ENCODE results near the gene PYGB. TPM values are rescaled to one million over a fixed set of nuclear protein-coding genes. Genes with fewer than 3 reads are reported as not detected.
"Not testable (repeated sequence)": the region's sequence is repeated elsewhere in the genome, so short reads cannot be mapped to it uniquely, and the experiment has no call there.

PYGB gene
- total RNA-seq, 1 experiment from 2014 or later: 216 TPM

DNA sequence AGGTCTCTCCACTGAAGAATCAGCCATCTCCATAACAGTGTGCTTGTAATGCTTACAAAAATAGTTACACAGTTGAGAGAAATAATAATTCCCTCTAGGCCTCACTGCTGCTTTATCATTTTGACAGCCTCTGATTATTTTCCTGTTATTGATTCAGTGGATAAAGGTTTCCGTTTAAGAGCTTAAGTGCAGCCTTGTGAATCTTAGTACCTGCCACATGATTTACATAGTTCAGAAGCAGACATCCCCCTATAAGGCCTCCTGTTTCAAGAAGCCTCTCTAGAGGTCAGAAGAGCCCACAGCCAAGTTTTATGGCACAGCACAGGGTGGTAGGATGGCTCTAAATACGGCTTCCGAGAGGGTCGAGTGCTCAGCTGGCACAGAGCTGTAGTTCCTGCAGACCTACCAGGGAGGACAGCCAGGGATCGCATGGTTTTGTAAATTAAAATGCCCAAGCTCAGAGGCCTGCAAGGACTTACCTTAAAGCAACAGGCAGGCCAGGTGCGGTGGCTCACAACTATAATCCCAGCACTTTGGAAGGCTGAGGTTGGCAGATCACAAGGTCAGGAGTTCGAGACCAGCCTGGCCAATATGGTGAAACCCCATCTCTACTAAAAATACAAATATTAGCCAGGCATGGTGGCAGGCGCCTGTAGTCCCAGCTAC, 17.6 kb upstream of the PYGB start:
- Histone ChIP-seq H3K4me1 (ENCODE audit: insufficient read depth, low read length) (peaks cover 57% of the 10 kb centered on the region), H3K27ac (ENCODE audit: low read length) (peak overlapping the region; percentile 97), H3K4me3 (ENCODE audit: low read length) (no peak overlapping the region), H4K20me1 (ENCODE audit: low read length) (no peaks in the 10 kb centered on the region), H2AFZ (ENCODE audit: low read length) (no peak overlapping the region), H3K36me3 (ENCODE audit: low read depth, low read length) (peaks cover 8% of the 10 kb centered on the region; the same call in 1 of the 2 replicates), H3K27me3 (ENCODE audit: low read length) (no peaks in the 10 kb centered on the region), H3K9me3 (ENCODE audit: low read length) (no peaks in the 10 kb centered on the region), H3K79me2 (ENCODE audit: low read length) (no peaks in the 10 kb centered on the region), H3F3A (ENCODE audit: low read length, unreplicated experiment) (no peaks in the 10 kb centered on the region), H3K4me2 (ENCODE audit: low read length) (no peak overlapping the region), H3K9ac (ENCODE audit: low read length) (no peak overlapping the region), H3K9me2 (replicated peaks; ENCODE audit: low read length) (no peaks in the 10 kb centered on the region)
- ChIA-PET POLR2A (ENCODE audit: unreplicated experiment) (no interaction called here), CTCF (interaction anchor here (1.6 kb wide), 1 partner anchor 16 kb away, joined by 4 read pairs; no protein-coding TSS in a partner anchor)
- no TSS peak for BruUV-seq (replicated peaks)
- no peak for ATAC-seq
- TF ChIP-seq EZH2 (IDR thresholded peaks at IDR 0.05; ENCODE audit: low read length, unreplicated experiment) (no peak), EZH2phosphoT487 (IDR thresholded peaks at IDR 0.05; ENCODE audit: borderline replicate concordance, low read length) (no peak)
- TF ChIP-seq, protein P1, sequence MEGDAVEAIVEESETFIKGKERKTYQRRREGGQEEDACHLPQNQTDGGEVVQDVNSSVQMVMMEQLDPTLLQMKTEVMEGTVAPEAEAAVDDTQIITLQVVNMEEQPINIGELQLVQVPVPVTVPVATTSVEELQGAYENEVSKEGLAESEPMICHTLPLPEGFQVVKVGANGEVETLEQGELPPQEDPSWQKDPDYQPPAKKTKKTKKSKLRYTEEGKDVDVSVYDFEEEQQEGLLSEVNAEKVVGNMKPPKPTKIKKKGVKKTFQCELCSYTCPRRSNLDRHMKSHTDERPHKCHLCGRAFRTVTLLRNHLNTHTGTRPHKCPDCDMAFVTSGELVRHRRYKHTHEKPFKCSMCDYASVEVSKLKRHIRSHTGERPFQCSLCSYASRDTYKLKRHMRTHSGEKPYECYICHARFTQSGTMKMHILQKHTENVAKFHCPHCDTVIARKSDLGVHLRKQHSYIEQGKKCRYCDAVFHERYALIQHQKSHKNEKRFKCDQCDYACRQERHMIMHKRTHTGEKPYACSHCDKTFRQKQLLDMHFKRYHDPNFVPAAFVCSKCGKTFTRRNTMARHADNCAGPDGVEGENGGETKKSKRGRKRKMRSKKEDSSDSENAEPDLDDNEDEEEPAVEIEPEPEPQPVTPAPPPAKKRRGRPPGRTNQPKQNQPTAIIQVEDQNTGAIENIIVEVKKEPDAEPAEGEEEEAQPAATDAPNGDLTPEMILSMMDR (conservative IDR thresholded peaks at IDR 0.05; ENCODE audit: low read depth, low read length): no peak
- no peak for DNase-seq
- intact Hi-C loops (cut with micrococcal nuclease): loop anchor here (5.0 kb wide), 1 partner anchor 33 kb away; the partner anchor contains the start of gene ENTPD6

DNA sequence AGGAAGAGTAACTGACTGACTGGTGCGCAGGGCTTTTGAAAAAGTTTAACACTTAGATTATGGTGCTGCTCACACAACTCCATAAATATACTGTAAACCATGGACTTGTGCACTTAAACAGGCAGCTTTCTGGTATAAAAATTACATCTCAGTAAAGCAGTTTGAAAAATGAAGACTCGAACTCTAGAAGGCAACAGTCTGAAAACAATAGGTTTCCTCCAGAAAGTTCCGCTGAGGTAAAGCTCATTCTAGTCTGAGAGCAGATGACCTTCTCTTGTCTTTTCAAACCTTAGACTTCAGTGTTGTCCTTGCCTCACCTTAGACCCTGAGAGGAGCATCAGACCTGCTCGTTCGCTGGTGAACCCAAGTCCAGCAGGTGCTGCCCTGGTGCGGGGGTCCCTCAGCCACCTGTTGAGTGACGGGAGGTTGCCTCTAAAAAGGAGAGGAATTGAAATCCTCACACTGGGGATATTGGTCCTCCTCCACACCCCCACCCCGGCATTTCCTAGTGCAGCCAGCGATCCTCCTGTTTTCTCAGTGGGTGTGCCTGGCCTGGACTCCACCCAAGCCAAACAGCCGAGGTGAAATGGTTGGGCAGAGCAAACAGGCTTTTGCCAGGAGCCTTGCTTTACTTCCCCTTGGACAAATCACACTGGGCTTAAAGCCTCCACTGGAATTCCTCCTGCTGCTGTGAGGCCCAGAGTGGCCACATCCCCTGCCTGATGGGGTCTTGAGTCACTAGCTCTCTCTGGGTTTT, 14.7 kb upstream of the PYGB start:
- Histone ChIP-seq H3K36me3 (ENCODE audit: low read depth, low read length) (no peaks in the 10 kb centered on the region), H3K4me1 (ENCODE audit: insufficient read depth, low read length) (peaks cover 67% of the 10 kb centered on the region), H3K9me3 (ENCODE audit: low read length) (no peaks in the 10 kb centered on the region), H2AFZ (ENCODE audit: low read length) (peak overlapping the region; percentile 58), H3K4me2 (ENCODE audit: low read length) (peak overlapping the region; percentile 83), H4K20me1 (ENCODE audit: low read length) (no peaks in the 10 kb centered on the region), H3K79me2 (ENCODE audit: low read length) (no peaks in the 10 kb centered on the region), H3K9ac (ENCODE audit: low read length) (peak overlapping the region; percentile 75), H3K27ac (ENCODE audit: low read length) (peak overlapping the region; percentile 97), H3K27me3 (ENCODE audit: low read length) (no peaks in the 10 kb centered on the region), H3F3A (ENCODE audit: low read length, unreplicated experiment) (peaks cover 2% of the 10 kb centered on the region), H3K4me3 (ENCODE audit: low read length) (peak overlapping the region; percentile 49), H3K9me2 (replicated peaks; ENCODE audit: low read length) (no peaks in the 10 kb centered on the region)
- DNase-seq (peak; percentile 97), ATAC-seq (peak; percentile 64)
- POLR2A ChIA-PET (ENCODE audit: unreplicated experiment): interaction anchor here (0.5 to 1.5 kb wide), 5 partner anchors 8 to 158 kb away, joined by 3 to 18 read pairs (median 4); partner anchors contain the start of gene PYGB
- TF ChIP-seq EZH2 (IDR thresholded peaks at IDR 0.05; ENCODE audit: low read length, unreplicated experiment) (no peak), EZH2phosphoT487 (IDR thresholded peaks at IDR 0.05; ENCODE audit: borderline replicate concordance, low read length) (no peak)
- intact Hi-C loops (cut with micrococcal nuclease): loop anchor here (2.0 to 5.0 kb wide), 2 partner anchors 14 to 36 kb away; partner anchors contain the start of gene ENTPD6
- BruUV-seq (replicated peaks): TSS peak; percentile 64
- CTCF ChIA-PET: interaction anchor here (0.6 to 1.4 kb wide), 4 partner anchors 10 to 158 kb away, joined by 3 to 14 read pairs (median 6); partner anchors contain the start of gene ABHD12

DNA sequence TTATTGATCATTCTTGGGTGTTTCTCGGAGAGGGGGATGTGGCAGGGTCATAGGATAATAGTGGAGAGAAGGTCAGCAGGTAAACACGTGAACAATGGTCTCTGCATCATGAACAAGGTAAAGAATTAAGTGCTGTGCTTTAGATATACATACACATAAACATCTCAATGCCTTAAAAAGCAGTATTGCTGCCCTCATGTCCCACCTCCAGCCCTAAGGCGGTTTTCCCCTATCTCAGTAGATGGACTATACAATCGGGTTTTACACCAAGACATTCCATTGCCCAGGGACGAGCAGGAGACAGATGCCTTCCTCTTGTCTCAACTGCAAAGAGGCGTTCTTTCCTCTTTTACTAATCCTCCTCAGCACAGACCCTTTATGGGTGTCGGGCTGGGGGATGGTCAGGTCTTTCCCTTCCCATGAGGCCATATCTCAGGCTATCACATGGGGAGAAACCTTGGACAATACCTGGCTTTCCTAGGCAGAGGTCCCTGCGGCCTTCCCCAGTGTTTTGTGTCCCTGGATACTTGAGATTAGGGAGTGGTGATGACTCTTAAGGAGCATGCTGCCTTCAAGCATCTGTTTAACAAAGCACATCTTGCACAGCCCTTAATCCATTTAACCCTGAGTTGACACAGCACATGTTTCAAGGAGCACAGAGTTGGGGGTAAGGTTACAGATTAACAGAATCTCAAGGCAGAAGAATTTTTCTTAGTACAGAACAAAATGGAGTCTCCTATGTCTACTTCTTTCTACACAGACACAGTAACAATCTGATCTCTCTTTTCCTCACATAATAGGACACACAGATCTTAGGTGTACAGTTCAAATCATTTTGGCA, 13.7 kb upstream of the PYGB start:
- H3K9me3 ChIP-seq (ENCODE audit: low read length); ATAC-seq; H3K79me2 ChIP-seq (ENCODE audit: low read length); H3K27me3 ChIP-seq (ENCODE audit: low read length); H3F3A ChIP-seq (ENCODE audit: low read length, unreplicated experiment); CTCF ChIA-PET; H3K36me3 ChIP-seq (ENCODE audit: low read depth, low read length); H3K9me2 ChIP-seq (replicated peaks; ENCODE audit: low read length); H4K20me1 ChIP-seq (ENCODE audit: low read length); H2AFZ ChIP-seq (ENCODE audit: low read length); DNase-seq: not testable (repeated sequence)
- H3K4me2 ChIP-seq (ENCODE audit: low read length): peak overlapping the region; percentile 58
- peak overlapping the region; percentile 97 for H3K27ac ChIP-seq (ENCODE audit: low read length)
- POLR2A ChIA-PET (ENCODE audit: unreplicated experiment): interaction anchor here (0.6 to 1.5 kb wide), 2 partner anchors 12 to 16 kb away, joined by 4 to 18 read pairs; partner anchors contain the start of gene PYGB
- H3K4me1 ChIP-seq (ENCODE audit: insufficient read depth, low read length): peaks cover 78% of the 10 kb centered on the region
- H3K4me3 ChIP-seq (ENCODE audit: low read length): peak overlapping the region; percentile 18; the same call in 1 of the 2 replicates
- H3K9ac ChIP-seq (ENCODE audit: low read length): peak overlapping the region; percentile 66
- TSS peak; percentile 33 for BruUV-seq (replicated peaks)
- intact Hi-C loops (cut with micrococcal nuclease): loop anchor here (5.0 kb wide), 1 partner anchor 37 kb away; the partner anchor contains the start of gene ENTPD6

All from PC-3 (cell line).